HTR-8/SVneo (cell line): ENCODE results near the gene SCYGR3.
"Not testable (repeated sequence)": the region's sequence is repeated elsewhere in the genome, so short reads cannot be mapped to it uniquely, and the experiment has no call there.

ENCODE experiments used
- DNase-seq: peaks from one replicate; pipeline ENCODE4 v3.0.0; 2011; ENCODE audit warnings: low spot score, mixed read lengths; ENCODE audit not compliant: insufficient read length
- FAIRE-seq: peaks from 2 replicates; lab custom pipeline; 2011; peaks lifted over from hg19 to GRCh38; lab: Jason Lieb, UNC

SCYGR3 gene

GRCh38 chr2:227615181-227615580 is 541 bp upstream of the SCYGR3 start:
- DNase-seq (no peak), FAIRE-seq (no peak)

- DNase-seq: no peak
- no peak for FAIRE-seq
These were observed 394 bp downstream of the SCYGR3 start for GRCh38 chr2:227614246-227614645.

- DNase-seq: no peak
- FAIRE-seq: no peak
These were observed 1.4 kb downstream of the SCYGR3 start for GRCh38 chr2:227613272-227613660.

GRCh38 chr2:227612546-227613271 is 1.9 kb downstream of the SCYGR3 start:
- DNase-seq (no peak), FAIRE-seq (no peak)

- DNase-seq (no peak), FAIRE-seq (no peak)
These were observed 4.5 kb downstream of the SCYGR3 start for GRCh38 chr2:227610123-227610522.

GRCh38 chr2:227608561-227609338 is 5.9 kb downstream of the SCYGR3 start:
- FAIRE-seq (no peak), DNase-seq (no peak)

GRCh38 chr2:227607941-227608340 is 6.7 kb downstream of the SCYGR3 start:
- FAIRE-seq: no peak
- DNase-seq: no peak

- DNase-seq (no peak), FAIRE-seq (no peak)
These were observed 8.2 kb downstream of the SCYGR3 start for GRCh38 chr2:227606476-227606875.

- no peak for FAIRE-seq
- DNase-seq: no peak
These were observed 12.3 kb downstream of the SCYGR3 start for GRCh38 chr2:227602358-227602757.

GRCh38 chr2:227598835-227599503 is 15.7 kb downstream of the SCYGR3 start, which contains the start of gene SCYGR2:
Gene SCYGR2, plus strand, starts transcription at chr2:227598893. Its CDS starts 0 bp downstream, at chr2:227598893.
- FAIRE-seq, DNase-seq: not testable (repeated sequence)

- FAIRE-seq: no peak
- peak; percentile 12 for DNase-seq
These were observed 16.6 kb downstream of the SCYGR3 start for GRCh38 chr2:227597998-227598397.

- FAIRE-seq: no peak
- no peak for DNase-seq
These were observed 17.6 kb downstream of the SCYGR3 start for GRCh38 chr2:227597036-227597435.

GRCh38 chr2:227595797-227596196 is 18.8 kb downstream of the SCYGR3 start:
- no peak for DNase-seq
- FAIRE-seq: no peak

GRCh38 chr2:227592694-227593387 is 21.8 kb downstream of the SCYGR3 start:
- FAIRE-seq (no peak), DNase-seq (no peak)

GRCh38 chr2:227582369-227582768 is 32.3 kb downstream of the SCYGR3 start:
- DNase-seq: no peak
- no peak for FAIRE-seq

- DNase-seq: no peak
- no peak for FAIRE-seq
These were observed 34.8 kb downstream of the SCYGR3 start for GRCh38 chr2:227579791-227580190.

GRCh38 chr2:227578642-227579041 is 36.0 kb downstream of the SCYGR3 start:
- no peak for FAIRE-seq
- no peak for DNase-seq

- no peak for FAIRE-seq
- no peak for DNase-seq
These were observed 37.1 kb downstream of the SCYGR3 start for GRCh38 chr2:227577555-227577954.

GRCh38 chr2:227576812-227577211 is 37.8 kb downstream of the SCYGR3 start:
- no peak for DNase-seq
- no peak for FAIRE-seq

GRCh38 chr2:227576110-227576509 is 38.5 kb downstream of the SCYGR3 start:
- no peak for FAIRE-seq
- DNase-seq: no peak
